GM19238 (cell line): Measurements from ENCODE around the gene ITIH2.

ENCODE experiments used
- DNase-seq: peaks from one replicate; pipeline ENCODE4 v3.0.0; 2011; ENCODE audit warnings: low spot score; ENCODE audit not compliant: insufficient read length

Gene ITIH2

GRCh38 chr10:7794251-7795026 lies 91.3 kb downstream of the ITIH2 start:
- no peak for DNase-seq

DNA sequence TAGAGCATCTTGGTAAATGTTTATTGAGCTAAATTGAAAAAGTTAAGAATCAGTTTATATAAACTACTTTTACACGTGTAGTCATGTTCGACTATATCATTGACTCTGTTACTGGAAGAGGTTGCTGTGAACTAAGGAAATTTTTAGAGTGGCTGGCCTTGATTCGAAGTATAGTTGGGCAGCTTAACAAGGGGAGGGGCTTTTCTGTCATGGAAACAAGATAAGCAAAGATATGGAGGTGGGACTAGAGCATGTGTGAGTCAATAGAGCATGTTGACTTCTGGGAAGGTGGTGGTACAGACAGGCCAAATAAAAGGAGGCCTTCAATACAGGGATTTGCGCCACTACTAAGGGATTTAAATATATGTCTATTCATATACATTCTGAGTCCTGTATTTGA lies 92.5 kb downstream of the ITIH2 start:
- DNase-seq: no peak

GRCh38 chr10:7797582-7797981 lies 94.5 kb downstream of the ITIH2 start:
- no peak for DNase-seq
